Loucy (cell line): ENCODE results near the gene SUMO2.

Source experiments
- H2AFZ ChIP-seq: fragments of 200-600 bp; sonication (generic); 2 replicates; pipeline ENCODE4 v1.6.0; 2016; ENCODE audit warnings: antibody characterized with exemption, mild to moderate bottlenecking, low read length, moderate library complexity
- H3F3A ChIP-seq: fragments of 200-600 bp; 2 replicates; pipeline ENCODE4 v1.6.0; 2016; ENCODE audit warnings: antibody characterized with exemption, low read depth, mild to moderate bottlenecking
- H3K27me3 ChIP-seq: fragments of 200-600 bp; sonication (generic); 2 replicates; pipeline ENCODE4 v1.6.1; 2014; ENCODE audit warnings: low read length, mild to moderate bottlenecking; ENCODE audit not compliant: insufficient read depth, poor library complexity, severe bottlenecking
- H3K36me3 ChIP-seq: fragments of 200-600 bp; sonication (generic); 2 replicates; pipeline ENCODE4 v1.6.1; 2016; ENCODE audit warnings: low read length; ENCODE audit not compliant: insufficient read depth
- H3K4me1 ChIP-seq: fragments of 200-600 bp; sonication (generic); 2 replicates; pipeline ENCODE4 v1.5.1; 2014; ENCODE audit warnings: low read length, mild to moderate bottlenecking; ENCODE audit not compliant: insufficient read depth, poor library complexity, severe bottlenecking
- H3K4me2 ChIP-seq: fragments of 200-600 bp; sonication (generic); 2 replicates; pipeline ENCODE4 v1.6.0; 2014; ENCODE audit warnings: antibody characterized with exemption, low read length, low read depth, mild to moderate bottlenecking; ENCODE audit not compliant: poor library complexity, severe bottlenecking
- H3K4me3 ChIP-seq: fragments of 200-600 bp; sonication (generic); 2 replicates; pipeline ENCODE4 v1.5.1; 2014; ENCODE audit warnings: low read length, mild to moderate bottlenecking, mixed read lengths; ENCODE audit not compliant: poor library complexity, severe bottlenecking
- H3K79me2 ChIP-seq: fragments of 200-600 bp; sonication (generic); 2 replicates; pipeline ENCODE4 v1.6.1; 2014; ENCODE audit warnings: low read length; ENCODE audit not compliant: insufficient read depth
- H3K9ac ChIP-seq: fragments of 200-600 bp; sonication (generic); 2 replicates; pipeline ENCODE4 v1.6.0; 2014; ENCODE audit warnings: mild to moderate bottlenecking, low read depth, low read length, moderate library complexity; ENCODE audit not compliant: poor library complexity, severe bottlenecking
- H3K9me2 ChIP-seq: fragments of 200-600 bp; sonication (generic); replicated peaks from 2 replicates; pipeline ENCODE4 v1.6.1; 2016; ENCODE audit warnings: low read depth, low read length, mixed read lengths
- H3K9me3 ChIP-seq: fragments of 200-600 bp; sonication (generic); 2 replicates; pipeline ENCODE4 v1.6.1; 2014; ENCODE audit warnings: mild to moderate bottlenecking, antibody characterized with exemption, low read length, low read depth; ENCODE audit not compliant: insufficient read depth
- H4K20me1 ChIP-seq: fragments of 200-600 bp; sonication (generic); 2 replicates; pipeline ENCODE4 v1.6.0; 2014; ENCODE audit warnings: antibody characterized with exemption, low read length, mild to moderate bottlenecking; ENCODE audit not compliant: insufficient read depth, poor library complexity, severe bottlenecking
- CTCF ChIP-seq: fragments of 200-600 bp; sonication (generic); conservative IDR thresholded peaks from 2 replicates; pipeline ENCODE4 v1.5.1; 2014; ENCODE audit warnings: mild to moderate bottlenecking, antibody characterized with exemption, low read length
- EZH2phosphoT487 ChIP-seq: fragments of 200-600 bp; IDR thresholded peaks from 2 replicates; pipeline ENCODE4 v1.6.1; 2018; ENCODE audit warnings: antibody characterized with exemption, mild to moderate bottlenecking, moderate library complexity, borderline replicate concordance

SUMO2 gene

GRCh38 chr17:75183999-75184884, 1.5 kb upstream of the SUMO2 start:
- peaks cover 16% of the 10 kb centered on the region for H3K4me1 ChIP-seq
- H3K27me3 ChIP-seq: peaks cover 7% of the 10 kb centered on the region
- no peak overlapping the region for H2AFZ ChIP-seq
- peak overlapping the region; percentile 98 for H3K9ac ChIP-seq
- peaks cover 33% of the 10 kb centered on the region for H4K20me1 ChIP-seq
- no peaks in the 10 kb centered on the region for H3F3A ChIP-seq
- peaks cover 43% of the 10 kb centered on the region for H3K79me2 ChIP-seq
- H3K4me2 ChIP-seq: peak overlapping the region; percentile 63
- peaks cover 7% of the 10 kb centered on the region; the same call in 1 of the 2 replicates for H3K36me3 ChIP-seq
- H3K4me3 ChIP-seq: peak overlapping the region; percentile 88
- H3K9me2 ChIP-seq: no peaks in the 10 kb centered on the region
- H3K9me3 ChIP-seq: no peaks in the 10 kb centered on the region
- no peak for TF ChIP-seq CTCF
- no peak for TF ChIP-seq EZH2phosphoT487

- TF ChIP-seq CTCF (no peak), EZH2phosphoT487 (no peak)
- Histone ChIP-seq H3K27me3 (peaks cover 7% of the 10 kb centered on the region), H3K36me3 (peaks cover 7% of the 10 kb centered on the region; the same call in 1 of the 2 replicates)
These were observed 515 bp downstream of the SUMO2 start for GRCh38 chr17:75182319-75182568.

GRCh38 chr17:75181608-75182318, 996 bp downstream of the SUMO2 start:
- TF ChIP-seq EZH2phosphoT487 (no peak), CTCF (no peak)
- Histone ChIP-seq H3K9me3 (no peaks in the 10 kb centered on the region), H3F3A (no peaks in the 10 kb centered on the region), H3K27me3 (peaks cover 7% of the 10 kb centered on the region), H3K4me2 (peak overlapping the region; percentile 84), H2AFZ (0 out of 2 replicates have a peak overlapping the region, but pooled peaks have one; percentile 41), H3K36me3 (peaks cover 8% of the 10 kb centered on the region; the same call in 1 of the 2 replicates), H3K9me2 (no peaks in the 10 kb centered on the region), H3K79me2 (peaks cover 68% of the 10 kb centered on the region), H4K20me1 (peaks cover 50% of the 10 kb centered on the region), H3K4me3 (peak overlapping the region; percentile 88), H3K9ac (peak overlapping the region; percentile 98), H3K4me1 (peaks cover 28% of the 10 kb centered on the region)

More at GRCh38 chr17:75182319-75182568, 515 bp downstream of the SUMO2 start:
- H3K9me3 ChIP-seq: no peaks in the 10 kb centered on the region
- peaks cover 63% of the 10 kb centered on the region for H3K79me2 ChIP-seq
- H3K4me1 ChIP-seq: peaks cover 28% of the 10 kb centered on the region
- H3K4me3 ChIP-seq: peak overlapping the region; percentile 88
- H3K9me2 ChIP-seq: no peaks in the 10 kb centered on the region
- peak overlapping the region; percentile 98 for H3K9ac ChIP-seq
- H3K4me2 ChIP-seq: peak overlapping the region; percentile 84
- no peaks in the 10 kb centered on the region for H3F3A ChIP-seq
- peaks cover 49% of the 10 kb centered on the region for H4K20me1 ChIP-seq
- peak overlapping the region; percentile 41; the same call in 1 of the 2 replicates for H2AFZ ChIP-seq
